HG03442 (cell line): ENCODE measurements around the gene GPR55.

ENCODE experiments used
- ATAC-seq: cut with Tn5 transposase; IDR thresholded peaks from one replicate; pipeline ENCODE4 v1.9.1; 2021; ENCODE audit warnings: mild to moderate bottlenecking, moderate library complexity; ENCODE audit not compliant: unreplicated experiment

Gene GPR55

DNA sequence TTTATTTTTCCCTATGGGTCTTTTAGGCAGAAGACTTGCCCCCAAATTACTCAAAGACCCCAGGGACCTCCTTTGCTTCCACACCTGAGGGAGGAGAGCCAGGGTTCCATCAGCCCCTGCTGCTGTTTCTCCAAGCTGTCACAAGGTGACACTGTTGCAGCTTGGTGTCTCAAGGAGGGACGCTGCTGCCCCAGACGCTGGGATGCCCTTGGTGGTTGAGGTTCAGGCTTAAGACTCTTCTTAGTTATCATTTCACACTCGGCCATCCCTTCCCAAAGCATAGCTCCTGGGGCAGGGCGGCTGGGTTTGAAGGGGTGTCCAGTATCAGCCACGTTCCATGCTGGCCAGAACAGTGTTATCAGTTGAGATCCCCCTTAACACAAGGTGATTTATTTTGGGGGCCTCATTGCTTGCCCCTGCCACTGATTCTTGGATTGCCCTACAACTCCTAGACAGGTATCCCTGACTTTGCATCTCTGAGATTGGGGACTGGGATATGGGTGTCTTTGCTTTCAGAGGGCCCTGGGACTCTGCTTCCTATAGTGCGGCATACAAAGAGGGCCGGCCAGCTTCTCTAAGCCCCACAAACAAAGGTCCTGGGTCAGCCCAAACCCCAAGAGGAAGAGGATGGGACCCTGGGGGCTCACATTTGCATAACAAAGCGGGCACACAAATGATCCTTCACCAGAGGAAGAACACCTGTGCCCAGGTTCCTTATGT, 22.7 kb downstream of the GPR55 start:
- peak; percentile 58 for ATAC-seq

DNA sequence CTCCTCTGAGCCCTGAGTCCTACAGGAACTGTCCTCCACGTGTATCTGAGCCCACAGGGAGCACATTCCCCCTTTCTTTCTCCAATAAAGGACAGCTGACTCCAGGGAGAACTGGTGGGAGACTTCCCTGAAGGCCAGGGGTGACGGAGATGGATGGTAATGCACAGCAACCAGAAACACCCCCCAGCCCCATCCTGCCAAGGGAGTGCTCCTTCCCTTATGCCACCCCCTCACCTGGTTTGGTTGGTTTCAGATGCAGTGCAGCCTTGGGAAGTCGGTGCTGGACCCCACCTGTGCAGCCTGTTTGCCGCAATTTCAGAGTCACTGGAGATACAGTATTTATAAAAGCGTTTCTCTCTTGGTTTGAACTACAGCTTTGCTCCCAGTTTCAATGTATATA, 24.0 kb downstream of the GPR55 start:
- ATAC-seq = no peak

DNA sequence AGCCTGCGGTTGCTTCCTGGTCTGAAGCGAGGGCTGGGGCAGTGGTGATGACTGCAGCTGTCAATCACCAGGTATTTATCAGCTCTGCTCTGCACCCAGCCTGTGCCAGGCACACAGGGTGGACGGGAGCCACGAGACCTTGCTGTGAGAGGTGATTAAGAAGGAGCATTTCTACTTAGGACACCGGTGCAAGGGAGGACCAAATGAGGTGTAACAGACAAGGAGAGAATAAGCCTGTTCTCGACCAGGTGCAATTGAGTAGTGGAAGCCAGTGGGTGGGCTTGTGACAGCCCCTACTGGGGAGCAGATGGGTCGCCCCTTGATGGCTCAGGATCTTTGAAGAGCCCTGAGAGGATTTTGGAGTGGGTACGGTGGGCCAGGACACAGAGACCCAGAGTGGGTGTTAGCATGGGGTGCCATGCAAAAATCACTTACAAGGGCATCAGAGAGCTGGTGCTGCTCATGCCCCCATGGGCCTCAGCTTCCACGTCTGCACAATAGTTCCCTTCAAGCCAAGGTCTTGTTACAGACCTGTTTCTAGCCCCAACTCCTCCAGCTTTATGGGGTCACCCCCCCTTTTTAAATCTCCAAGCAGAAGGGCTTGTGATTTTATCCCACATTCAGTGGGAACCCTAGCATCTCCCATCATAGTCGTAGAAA, 24.6 kb downstream of the GPR55 start:
- ATAC-seq = no peak

DNA sequence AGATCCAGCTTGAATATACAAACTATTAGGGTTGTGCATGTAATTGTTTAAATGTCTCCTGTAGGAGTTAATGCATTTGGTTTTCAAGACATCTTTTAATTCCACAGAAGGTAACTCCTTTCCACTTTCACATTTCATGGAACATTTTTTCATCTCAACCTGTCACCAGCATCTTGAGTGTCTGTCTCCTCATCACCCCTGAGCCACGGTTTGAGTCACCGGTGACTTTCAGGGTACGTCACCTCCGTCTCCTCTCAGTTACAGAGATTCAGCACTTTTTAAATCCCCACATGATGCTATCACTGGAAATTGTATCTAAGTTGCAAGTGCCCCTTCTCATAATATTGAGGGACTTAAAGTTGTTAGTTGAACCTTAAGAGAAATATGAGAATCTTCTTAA, 25.3 kb downstream of the GPR55 start:
- no peak for ATAC-seq

DNA sequence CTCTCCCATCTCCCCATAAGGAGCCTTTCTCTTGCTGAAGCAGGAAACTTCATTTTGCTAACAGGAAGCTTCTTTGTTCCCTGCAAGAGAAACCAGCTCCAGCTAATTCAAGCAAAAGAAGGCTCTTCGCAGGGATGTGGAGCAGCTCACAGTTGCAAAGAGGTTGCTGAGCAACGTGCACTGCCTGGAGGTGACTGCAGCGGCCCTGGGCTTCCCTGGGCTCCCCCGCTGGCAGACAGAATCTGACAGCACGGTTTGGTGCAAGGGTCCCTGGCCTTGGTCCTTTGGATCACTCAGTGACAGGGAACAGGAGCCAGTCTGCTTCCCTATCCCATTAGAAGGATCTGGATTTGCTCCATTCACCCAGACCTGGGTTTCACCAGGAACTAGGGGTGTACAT, 25.8 kb downstream of the GPR55 start:
- no peak for ATAC-seq

DNA sequence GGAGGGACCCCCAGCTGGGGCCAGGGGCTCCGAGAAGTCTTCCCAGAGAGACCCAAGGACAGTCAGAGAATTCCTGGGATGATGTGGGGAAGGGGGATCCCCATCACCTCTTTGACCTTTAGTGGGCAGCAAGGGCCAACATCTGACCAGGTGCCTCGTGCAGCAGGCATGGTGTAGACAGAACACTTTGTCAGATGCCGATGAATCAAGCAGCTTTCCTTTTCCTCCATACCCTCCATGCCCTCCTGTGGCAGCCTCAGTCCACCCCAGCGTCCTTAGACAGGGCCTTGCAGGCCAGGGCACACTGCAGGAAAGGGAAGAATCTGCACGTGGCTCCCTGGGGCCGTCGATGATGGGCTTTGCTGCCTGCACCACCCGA, 26.3 kb downstream of the GPR55 start:
- no peak for ATAC-seq

DNA sequence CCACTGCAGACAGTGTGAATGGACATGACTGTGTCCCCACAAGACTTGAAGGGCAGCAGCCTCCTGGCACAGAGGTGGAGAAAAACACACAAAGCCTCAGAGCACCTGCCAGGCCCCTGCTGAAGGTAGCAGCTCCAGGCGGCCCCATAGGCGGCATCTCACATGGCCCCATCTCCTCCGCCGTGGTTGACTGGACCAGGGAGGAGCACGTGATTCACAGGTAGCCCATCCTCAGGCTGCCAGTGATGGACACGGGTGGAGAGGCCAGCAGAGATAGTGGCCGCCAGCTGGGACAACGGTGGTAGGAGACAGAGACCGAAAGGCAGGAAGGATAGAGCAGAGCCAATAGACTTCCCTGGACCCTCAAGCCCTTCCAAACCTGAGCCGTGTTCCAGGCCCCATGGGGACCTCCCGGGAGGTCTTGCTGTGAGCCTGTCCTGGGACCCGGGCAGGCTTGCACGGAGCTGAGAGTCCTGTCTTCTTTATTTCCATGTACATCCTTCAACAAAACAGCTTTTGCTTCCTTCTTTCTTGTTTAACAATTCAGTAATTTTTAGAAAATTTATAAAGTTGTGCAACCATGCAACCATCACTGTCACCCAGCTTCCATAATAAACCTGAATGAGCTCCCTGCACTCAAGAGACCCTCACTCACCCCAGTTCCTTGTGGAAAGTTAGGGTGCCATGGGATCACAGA, 26.9 kb downstream of the GPR55 start:
- no peak for ATAC-seq

DNA sequence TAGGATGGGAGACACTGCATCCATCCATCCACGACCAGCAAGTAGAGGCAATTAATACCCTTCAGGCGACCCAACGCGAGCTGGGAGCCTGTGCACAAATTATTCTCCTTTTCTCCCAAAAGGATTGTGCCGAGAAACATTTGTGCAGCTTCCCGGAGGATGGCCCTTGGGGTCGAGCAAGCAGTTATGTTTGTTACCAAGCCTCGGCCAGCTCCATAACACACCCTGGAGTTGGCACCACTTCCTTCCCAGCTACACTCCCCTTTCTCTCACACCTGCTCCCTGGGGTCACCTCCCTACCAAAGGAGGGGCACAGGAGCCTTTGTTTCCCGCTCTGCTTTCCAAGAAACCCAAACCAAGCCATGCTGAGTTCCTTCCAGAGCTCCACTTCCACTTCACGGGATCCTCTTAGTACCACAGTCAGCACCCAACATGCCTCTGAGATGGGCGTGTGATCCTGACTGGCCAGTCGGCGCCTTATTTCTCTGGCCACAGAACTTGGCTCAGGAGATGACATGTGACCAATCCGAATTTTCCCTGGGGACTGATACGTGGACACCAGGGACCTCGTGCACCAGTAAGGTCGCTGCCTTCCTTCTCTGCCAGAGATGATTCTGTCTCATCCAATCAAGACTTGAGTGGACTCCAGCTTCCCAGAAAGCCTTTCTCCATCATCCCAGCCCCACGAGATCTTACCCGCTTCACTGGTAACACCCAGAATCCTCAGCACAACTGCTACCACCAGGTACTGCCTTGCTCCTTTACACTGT, 28.5 kb downstream of the GPR55 start:
- no peak for ATAC-seq

DNA sequence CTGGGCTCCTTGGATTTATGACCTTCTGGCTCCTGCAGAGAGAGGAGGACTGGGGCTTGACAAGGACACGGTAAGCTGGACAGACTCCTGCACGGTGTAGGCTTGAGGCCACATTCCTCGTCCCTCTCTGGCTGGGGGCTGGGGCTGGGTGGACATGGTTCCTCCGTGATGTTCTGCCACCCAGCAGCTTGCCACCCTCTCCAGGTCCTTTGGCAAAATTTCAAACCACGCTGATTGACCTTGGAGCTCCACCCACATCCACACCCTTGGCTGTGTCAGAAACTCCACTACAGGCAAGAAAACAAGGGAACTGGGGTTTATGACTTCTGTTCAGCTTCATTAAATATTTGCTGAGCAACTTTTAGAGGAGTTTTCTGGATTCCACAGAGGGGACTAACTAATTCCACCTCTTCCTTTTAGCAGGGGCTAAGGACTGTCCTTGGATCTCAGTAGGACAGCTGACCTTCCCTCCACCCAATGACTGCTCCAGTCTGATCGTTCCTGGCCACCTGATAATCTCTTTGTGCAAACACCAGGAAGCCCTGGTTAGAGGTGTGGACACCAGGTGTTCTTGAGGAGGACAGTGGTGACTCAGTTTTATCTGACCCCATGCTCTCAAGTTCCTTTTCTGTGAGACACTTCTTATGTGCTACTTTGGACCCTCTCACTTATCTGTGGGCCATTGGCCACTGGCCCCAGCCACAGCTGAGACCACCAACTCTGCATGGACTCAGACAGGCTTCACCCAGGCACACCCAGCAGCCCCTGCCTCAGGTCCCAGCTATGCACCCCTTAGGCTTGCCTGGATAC, 29.3 kb downstream of the GPR55 start:
- no peak for ATAC-seq

DNA sequence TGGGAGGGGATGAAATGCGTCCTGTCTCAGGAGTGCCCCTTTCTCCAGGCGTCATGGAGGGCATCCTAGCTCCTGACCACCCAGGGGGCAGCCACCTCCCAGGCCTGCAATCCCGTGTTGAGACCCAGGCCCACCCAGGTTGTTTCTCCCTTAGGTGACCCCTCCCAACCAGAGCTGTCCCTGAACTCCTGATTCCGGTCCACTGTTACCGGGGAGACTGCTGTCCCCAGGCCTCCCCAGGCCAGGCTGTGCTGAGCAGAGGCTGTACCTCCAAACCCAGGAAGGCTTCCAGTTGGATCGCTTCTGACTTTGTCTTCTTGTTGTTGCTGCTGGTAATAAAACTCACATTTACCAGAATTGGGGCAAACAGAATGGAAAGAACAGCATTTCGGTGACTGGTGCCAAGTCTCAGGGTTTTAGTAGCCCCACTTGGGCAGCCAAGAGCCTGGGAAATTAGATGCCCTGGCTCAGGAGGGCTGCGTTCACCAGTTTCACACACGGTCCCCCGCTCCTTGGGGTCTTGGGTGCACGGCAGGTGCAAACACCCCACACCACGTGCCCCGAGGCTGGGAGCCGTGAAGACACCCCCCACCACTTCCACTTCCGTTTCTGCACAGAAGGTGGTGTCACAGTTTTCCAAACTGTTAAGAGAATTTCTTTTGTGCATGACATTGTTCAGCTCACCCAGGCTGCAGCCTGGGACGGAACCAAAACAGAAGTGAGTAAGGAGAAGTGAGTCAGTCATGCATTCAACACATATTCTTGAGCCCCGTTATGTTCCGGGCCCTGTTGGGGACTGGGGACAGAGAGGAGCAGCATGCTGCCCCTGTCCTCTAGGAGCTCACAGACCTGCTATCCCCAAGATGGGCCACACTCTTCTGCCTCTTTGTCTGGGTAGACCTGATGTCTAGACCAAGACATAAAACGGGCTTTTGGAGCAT, 30.9 kb downstream of the GPR55 start:
- ATAC-seq = peak; percentile 36

DNA sequence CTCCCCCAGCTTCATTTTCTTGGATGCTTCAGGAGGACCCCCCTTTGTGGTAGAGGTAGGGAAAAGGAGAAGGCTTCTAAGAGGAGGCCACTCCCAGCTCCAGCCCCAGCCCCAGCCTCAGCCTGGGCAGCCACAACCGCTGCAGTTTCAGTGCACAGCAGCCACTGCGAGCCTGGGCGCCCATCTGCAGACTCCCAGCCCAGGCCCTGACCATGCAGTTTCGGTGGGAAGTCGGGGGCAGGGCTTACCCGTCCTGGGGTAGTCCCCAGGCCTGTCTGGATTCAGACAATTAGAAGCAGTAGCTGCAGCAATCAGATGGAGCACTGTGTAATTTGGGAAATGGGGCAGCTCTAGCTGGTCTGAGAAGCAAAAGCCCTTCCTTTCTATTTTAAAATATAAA, 31.7 kb downstream of the GPR55 start:
- ATAC-seq = peak; percentile 64

DNA sequence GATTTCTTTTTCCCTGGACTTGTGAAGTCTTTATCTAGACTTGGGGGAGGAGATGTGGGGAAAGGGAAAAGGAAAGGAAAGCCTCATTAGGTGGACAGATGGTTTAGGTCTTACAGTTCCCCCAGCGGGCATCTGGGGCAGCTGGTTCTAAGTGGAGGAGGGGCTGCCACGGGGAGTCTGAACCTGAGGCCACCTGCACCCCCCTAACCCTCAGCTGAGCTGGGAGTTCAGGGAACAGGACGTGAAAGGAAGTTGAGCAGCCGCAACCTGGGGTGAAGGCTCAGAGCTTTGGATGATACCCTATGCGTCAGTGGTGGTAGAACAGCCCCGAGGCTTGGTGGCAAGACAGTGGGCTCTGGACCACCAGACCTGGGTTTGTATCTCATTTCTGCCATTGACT, 33.5 kb downstream of the GPR55 start:
- ATAC-seq = no peak

DNA sequence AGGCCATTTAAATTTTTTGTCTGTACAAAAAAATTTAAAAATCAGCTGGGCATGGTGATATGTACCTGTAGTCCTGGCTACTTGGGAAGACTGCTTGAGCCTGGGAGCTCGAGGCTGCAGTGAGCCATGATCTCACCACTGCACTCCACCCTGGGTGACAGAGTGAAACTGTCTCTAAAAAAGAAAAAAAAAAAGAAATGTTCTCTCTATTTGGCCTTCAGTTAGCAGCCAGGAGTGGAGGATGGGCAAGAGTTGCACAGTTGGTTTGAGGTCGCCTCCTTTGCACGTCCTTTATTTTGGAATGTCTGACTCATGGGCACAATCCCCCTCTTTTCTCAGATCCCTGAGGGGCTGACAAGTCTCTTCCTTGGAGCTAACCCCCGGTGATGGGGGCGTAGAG, 34.0 kb downstream of the GPR55 start:
- no peak for ATAC-seq

DNA sequence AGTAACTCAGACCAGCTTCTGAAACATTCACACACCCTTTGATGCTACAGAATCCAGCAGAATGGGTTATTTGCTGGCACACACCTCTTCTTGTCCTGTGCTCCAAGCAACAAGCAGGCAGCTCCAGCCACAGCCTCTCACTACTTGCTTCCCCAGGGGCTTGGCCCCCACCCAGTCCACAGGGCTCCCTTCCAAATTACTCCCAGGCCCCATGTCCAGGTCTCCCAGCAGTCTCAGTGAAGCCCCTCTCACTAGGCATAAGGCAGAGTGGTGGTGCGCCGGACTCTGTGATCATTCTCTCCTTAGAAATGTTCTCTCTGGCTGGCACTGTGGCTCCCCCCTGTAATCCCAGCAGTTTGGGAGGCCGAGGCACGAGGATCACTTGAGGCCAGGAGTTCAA, 34.4 kb downstream of the GPR55 start:
- ATAC-seq = no peak

DNA sequence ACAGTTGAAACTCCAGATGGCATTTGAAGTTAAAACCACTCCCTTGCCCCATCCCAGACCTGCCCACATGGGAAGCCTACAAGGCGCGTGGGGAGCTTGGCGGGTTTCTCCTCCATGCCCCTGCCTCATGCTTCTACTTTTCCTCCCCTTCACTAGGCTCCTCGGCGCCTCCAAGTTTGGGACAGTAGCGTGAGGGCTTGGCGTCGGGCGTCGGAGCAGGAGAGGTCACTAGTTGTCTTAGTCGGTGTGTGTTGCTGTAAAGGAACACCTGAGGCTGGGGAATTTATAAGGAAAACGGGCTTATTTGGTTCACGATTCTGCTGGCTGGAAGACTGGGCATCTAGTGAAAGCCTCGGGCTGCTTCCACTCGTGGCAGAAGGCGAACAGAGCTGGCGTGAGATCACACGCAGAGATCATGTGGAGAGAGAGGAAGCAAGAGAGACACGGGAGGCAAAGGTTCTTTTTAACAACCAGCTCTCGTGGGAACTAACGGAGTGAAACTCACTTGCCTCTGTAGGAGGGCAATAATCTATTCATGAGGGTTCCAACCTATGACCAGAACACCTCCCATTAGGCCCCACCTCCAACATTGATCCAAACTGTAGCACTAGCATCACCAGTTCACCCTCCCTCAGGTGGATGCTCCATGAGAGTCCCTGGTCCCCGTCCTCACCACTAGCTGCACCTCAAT, 35.0 kb downstream of the GPR55 start:
- ATAC-seq = no peak

DNA sequence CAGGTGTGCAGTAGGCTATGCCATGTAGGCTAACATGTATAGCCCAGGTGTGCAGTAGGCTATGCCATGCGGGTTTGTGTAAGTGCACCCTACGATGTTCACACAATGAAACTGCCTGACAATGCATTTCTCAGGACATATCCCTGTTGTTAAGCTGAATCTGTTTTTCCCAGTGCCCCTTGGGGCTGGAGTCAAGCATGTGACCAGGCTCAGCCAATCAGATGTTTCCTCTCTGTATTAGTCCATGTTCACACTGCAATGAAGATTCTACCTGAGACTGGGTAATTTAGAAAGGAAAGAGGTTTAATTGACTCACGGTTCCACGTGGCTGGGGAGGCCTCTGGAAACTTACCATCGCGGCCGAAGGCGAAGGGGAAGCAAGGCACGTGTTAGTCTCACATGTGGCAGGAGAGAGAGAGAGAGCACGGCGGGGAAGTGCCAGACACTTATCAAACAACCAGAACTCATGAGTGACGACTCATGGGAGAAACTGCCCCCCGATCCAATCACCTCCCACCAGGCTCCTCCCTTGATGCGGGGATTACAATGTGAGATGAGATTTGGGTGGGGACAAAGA, 36.1 kb downstream of the GPR55 start:
- ATAC-seq = no peak

DNA sequence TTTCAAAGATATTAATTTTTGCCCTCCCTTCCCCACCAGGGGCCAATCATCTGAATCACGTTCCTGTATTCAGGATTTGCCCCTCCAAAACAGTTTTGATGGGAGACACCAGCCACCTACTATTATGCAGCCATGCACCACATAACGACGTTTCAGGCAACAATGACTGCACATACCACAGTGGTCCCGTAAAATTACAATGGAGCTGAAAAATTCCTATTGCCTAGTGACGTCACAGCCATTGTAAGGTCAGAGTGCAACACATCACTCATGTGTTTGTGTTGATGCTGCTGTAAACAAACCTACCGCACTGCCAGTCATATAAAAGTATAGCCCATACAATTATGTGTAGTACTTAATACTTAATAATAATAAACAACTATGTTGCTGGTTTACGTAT, 37.7 kb downstream of the GPR55 start:
- no peak for ATAC-seq

DNA sequence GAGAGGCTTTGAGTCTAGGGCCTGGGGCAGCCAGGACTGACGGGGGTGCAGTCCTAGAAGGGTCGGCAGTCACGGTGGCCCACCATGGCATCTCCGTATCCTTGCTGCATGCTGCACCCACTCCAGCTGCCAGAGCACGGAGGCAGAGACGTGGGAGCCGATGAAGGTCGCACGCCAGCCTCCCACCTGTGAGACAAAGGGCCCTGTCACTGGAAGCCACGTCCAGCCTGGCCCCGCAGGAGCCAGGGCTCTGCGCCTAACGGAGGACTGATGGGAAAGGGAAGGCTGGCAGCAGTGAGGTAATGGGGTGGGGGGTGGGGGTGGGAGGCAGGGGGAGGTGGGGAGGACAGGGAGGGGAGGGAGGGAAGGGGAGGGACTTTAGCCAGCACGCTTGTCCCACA, 38.4 kb downstream of the GPR55 start:
- ATAC-seq = no peak

DNA sequence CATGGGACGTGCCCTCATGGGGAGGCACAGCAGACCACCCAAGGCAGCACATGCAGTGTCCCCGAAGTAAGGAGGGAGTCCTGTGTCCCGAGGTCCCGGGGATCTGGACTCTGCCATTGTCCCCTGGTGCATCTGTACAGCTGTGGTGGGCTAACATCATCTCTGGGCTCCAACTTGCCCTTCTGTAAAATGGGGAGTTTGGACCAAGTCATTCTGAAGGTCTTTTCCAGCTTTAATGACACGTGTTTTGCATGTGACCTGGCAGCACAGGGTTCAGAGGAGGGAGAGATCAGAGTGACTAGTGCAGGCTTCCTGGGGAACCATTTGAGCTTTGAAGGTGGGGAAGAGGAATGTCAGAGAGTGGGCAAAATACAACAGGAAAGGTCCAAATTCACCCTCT, 38.8 kb downstream of the GPR55 start:
- no peak for ATAC-seq
